Ectodermal cell (in vitro differentiated cells): ENCODE data around the gene STAM. TPM values are rescaled to one million over a fixed set of nuclear protein-coding genes. Genes with fewer than 3 reads are reported as not detected.
A peak's percentile ranks its signal among the peaks of the same experiment; 100 is the strongest.

Experiments
- H3K27ac ChIP-seq: 2 replicates; pipeline ENCODE4 v1.7.0; 2013; ENCODE audit warnings: mild to moderate bottlenecking, low read depth, low read length; ENCODE audit not compliant: insufficient read depth, poor library complexity, severe bottlenecking
- H3K27me3 ChIP-seq: 2 replicates; pipeline ENCODE4 v1.7.0; 2013; ENCODE audit warnings: mild to moderate bottlenecking, low read length; ENCODE audit not compliant: insufficient read depth, control insufficient read depth, poor library complexity, severe bottlenecking
- H3K36me3 ChIP-seq: one replicate; pipeline ENCODE4 v1.7.0; 2013; ENCODE audit warnings: low read length; ENCODE audit not compliant: control insufficient read depth, insufficient read depth
- H3K4me1 ChIP-seq: one replicate; pipeline ENCODE4 v1.7.0; 2013; ENCODE audit warnings: low read length; ENCODE audit not compliant: control insufficient read depth, insufficient read depth
- H3K4me3 ChIP-seq: 2 replicates; pipeline ENCODE4 v1.7.0; 2013; ENCODE audit warnings: low read depth, low read length, control low read depth; ENCODE audit not compliant: insufficient read depth
- H3K9me3 ChIP-seq: 2 replicates; pipeline ENCODE4 v1.7.0; 2013; ENCODE audit warnings: mild to moderate bottlenecking, low read length, moderate library complexity; ENCODE audit not compliant: control insufficient read depth
- WGBS, 2 experiments: methylation state at CpG; one replicate each; pipeline ENCODE4 v1.1.7; 2013; ENCODE audit warnings: missing lambda C conversion rate in 2 of 2; 5-methylcytosine and 5-hydroxymethylcytosine counted together
- polyA plus RNA-seq, 4 experiments: library from polyadenylated mRNA; stranded (reverse); fragments of 50-300 nt; gene quantifications; one replicate each; pipeline ENCODE4 v1.2.3, GENCODE V29; 2013

Gene STAM
- polyA plus RNA-seq (2013, experiment 1 of 4), result 34.6 TPM
- 36.8 TPM for polyA plus RNA-seq (2013, experiment 2 of 4)
- 28.8 TPM for polyA plus RNA-seq (2013, experiment 3 of 4)
- polyA plus RNA-seq (2013, experiment 4 of 4), result 31.2 TPM

- H3K27ac ChIP-seq, result peak within 1 kb of the TSS; percentile 98
- H3K27me3 ChIP-seq, result no peaks in the 10 kb centered on the region
- no peaks in the 10 kb centered on the region for H3K9me3 ChIP-seq
- H3K4me3 ChIP-seq, result peak within 1 kb of the TSS; percentile 59
- WGBS, 2 experiments, result 0% methylated on average over 37 of the region's 37 CpGs
- H3K4me1 ChIP-seq, result peaks cover 4% of the 10 kb centered on the region
- H3K36me3 ChIP-seq, result no peaks in the 10 kb centered on the region
Measured at GRCh38 chr10:17643755-17644484, at the start of gene STAM. TSS of gene STAM (plus strand) at chr10:17644151. CDS start at chr10:17644340, 189 bp downstream.

GRCh38 chr10:17597386-17597785 is 46.6 kb upstream of the STAM start:
- no peaks in the 10 kb centered on the region for H3K27me3 ChIP-seq
- no peaks in the 10 kb centered on the region for H3K9me3 ChIP-seq
- H3K27ac ChIP-seq, result no peak overlapping the region
- H3K4me1 ChIP-seq, result no peaks in the 10 kb centered on the region
- 92 to 97% methylated on average over 3 of the region's 3 CpGs for WGBS, 2 experiments
- no peaks in the 10 kb centered on the region for H3K36me3 ChIP-seq
- no peak overlapping the region for H3K4me3 ChIP-seq

DNA sequence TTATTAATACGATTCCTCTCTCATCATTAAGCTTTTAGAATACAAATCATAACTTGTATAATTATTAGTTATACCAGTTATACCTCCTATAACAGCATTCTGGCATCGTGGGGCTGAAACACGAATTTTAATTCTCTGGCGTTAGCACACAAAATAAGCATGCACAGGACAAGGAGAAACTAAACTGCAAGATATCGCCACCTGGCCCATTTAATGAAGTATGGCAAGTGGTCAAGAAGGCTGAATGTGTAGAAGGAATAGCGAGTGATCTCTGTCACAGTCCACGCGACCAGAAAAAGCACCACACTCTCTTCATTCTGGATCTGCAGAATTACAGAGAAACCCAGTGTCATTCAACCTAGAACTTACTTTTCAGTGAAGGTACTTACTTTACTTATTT is 44.9 kb upstream of the STAM start:
- Histone ChIP-seq H3K36me3 (no peaks in the 10 kb centered on the region), H3K9me3 (no peaks in the 10 kb centered on the region)
- WGBS, 2 experiments, result 83 to 85% methylated on average over 7 to 8 of the region's 8 CpGs

DNA sequence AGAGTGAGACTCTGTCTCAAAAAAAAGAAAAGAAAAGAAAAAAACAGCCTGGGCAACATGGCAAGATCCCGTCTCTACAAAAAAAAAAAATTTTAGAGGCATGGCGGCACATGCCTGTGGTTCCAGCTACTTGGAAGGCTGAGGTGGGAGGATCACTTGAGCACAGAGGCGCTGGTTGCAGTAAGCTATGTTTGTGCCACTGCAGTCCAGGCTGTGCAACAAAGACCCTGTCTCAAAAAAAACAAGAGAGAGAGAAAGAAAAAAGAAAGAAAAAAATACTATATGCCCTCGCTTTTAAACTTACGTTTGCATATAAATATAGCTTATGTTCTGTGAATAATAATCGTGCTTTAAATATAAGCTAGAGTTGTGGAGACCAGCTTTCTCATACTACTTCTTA is 38.0 kb upstream of the STAM start:
- Histone ChIP-seq H3K4me3 (no peak overlapping the region), H3K9me3 (no peaks in the 10 kb centered on the region), H3K27ac (no peak overlapping the region), H3K27me3 (no peaks in the 10 kb centered on the region), H3K4me1 (no peaks in the 10 kb centered on the region), H3K36me3 (no peaks in the 10 kb centered on the region)
- 95% methylated on average over 4 of the region's 6 CpGs for WGBS, 2 experiments

More for the DNA sequence above, 44.9 kb upstream of the STAM start:
- Histone ChIP-seq H3K27me3 (no peaks in the 10 kb centered on the region), H3K4me1 (no peaks in the 10 kb centered on the region), H3K27ac (no peak overlapping the region), H3K4me3 (no peak overlapping the region)

DNA sequence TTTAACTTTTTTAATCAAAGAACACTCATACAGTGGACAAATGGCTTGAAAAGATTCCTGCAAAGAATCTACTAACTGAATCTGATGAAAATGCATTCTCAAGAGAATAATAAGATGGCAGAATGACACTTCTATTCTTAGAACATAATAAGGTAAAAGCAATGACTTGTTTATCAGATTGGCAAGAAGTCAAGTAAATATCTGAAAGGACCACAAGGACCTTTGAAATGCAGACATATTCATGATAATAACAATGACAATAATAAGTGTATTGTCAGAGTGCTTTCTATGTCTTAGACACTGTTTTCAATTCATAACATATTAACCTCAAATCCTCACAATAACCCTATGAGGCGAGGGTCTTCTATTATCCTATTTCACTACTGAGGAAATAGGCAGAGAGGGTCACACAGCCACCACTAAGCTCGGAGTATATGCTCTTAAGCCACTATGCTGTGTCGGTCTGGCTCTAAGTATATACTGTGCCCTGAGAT is 37.4 kb upstream of the STAM start:
- Histone ChIP-seq H3K27ac (no peak overlapping the region), H3K27me3 (no peaks in the 10 kb centered on the region), H3K4me1 (no peaks in the 10 kb centered on the region), H3K36me3 (no peaks in the 10 kb centered on the region), H3K4me3 (no peak overlapping the region), H3K9me3 (no peaks in the 10 kb centered on the region)
- 62 to 73% methylated on average over 2 to 3 of the region's 3 CpGs for WGBS, 2 experiments

- no peaks in the 10 kb centered on the region for H3K4me1 ChIP-seq
- H3K27ac ChIP-seq, result no peak overlapping the region
- WGBS, 2 experiments, result 73 to 79% methylated on average over 2 of the region's 2 CpGs
- H3K36me3 ChIP-seq, result no peaks in the 10 kb centered on the region
- H3K4me3 ChIP-seq, result no peak overlapping the region
- no peaks in the 10 kb centered on the region for H3K9me3 ChIP-seq
- no peaks in the 10 kb centered on the region for H3K27me3 ChIP-seq
Measured at GRCh38 chr10:17607060-17607459, 36.9 kb upstream of the STAM start.

GRCh38 chr10:17607603-17608332 is 36.2 kb upstream of the STAM start:
- H3K4me1 ChIP-seq, result no peaks in the 10 kb centered on the region
- H3K36me3 ChIP-seq, result no peaks in the 10 kb centered on the region
- H3K9me3 ChIP-seq, result no peaks in the 10 kb centered on the region
- H3K27me3 ChIP-seq, result no peaks in the 10 kb centered on the region
- H3K4me3 ChIP-seq, result no peak overlapping the region
- H3K27ac ChIP-seq, result no peak overlapping the region
- WGBS, 2 experiments, result 72 to 73% methylated on average over 9 of the region's 9 CpGs

DNA sequence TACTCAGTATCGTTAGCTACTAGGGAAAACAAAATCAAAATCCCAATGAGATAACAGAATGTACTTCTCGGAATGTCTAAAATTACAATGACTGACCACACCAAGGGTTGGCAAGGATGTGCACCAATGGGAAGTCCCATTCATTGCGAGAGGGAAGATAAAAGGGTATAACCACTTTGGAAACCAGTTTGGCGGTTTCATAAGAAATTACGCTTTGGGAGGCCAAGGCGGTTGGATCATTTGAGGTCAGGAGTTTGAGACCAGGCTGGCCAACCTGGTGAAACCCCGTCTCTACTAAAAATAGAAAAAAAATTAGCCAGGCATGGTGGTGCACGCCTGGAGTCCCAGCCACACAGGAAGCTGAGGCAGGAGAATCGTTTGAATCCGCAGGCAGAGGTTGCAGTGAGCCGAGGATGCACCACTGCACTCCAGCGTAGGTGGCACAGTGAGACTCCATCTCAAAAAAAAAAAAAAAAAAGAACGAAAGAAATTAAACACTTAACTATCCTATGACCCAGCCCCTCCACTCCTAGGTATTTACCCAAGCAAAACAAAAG is 34.4 kb upstream of the STAM start:
- no peak overlapping the region for H3K4me3 ChIP-seq
- no peaks in the 10 kb centered on the region for H3K27me3 ChIP-seq
- no peaks in the 10 kb centered on the region for H3K36me3 ChIP-seq
- no peaks in the 10 kb centered on the region for H3K9me3 ChIP-seq
- WGBS, 2 experiments, result 93 to 94% methylated on average over 12 of the region's 13 CpGs
- H3K4me1 ChIP-seq, result no peaks in the 10 kb centered on the region
- H3K27ac ChIP-seq, result no peak overlapping the region

GRCh38 chr10:17616403-17617030 is 27.4 kb upstream of the STAM start:
- Histone ChIP-seq H3K27ac (no peak overlapping the region), H3K36me3 (no peaks in the 10 kb centered on the region), H3K4me3 (peak overlapping the region; percentile 74), H3K27me3 (peaks cover 12% of the 10 kb centered on the region), H3K4me1 (no peaks in the 10 kb centered on the region), H3K9me3 (no peaks in the 10 kb centered on the region)
- WGBS, 2 experiments, result 3% methylated on average over 48 of the region's 48 CpGs
